ENCODE data around the gene TACC2. TPM values are rescaled to one million over a fixed set of nuclear protein-coding genes. Genes with fewer than 3 reads are reported as not detected.

TACC2 gene
- total RNA-seq, 4 donors from 2014 or later = 31.0 to 52.5 (median 42.2) TPM

DNA sequence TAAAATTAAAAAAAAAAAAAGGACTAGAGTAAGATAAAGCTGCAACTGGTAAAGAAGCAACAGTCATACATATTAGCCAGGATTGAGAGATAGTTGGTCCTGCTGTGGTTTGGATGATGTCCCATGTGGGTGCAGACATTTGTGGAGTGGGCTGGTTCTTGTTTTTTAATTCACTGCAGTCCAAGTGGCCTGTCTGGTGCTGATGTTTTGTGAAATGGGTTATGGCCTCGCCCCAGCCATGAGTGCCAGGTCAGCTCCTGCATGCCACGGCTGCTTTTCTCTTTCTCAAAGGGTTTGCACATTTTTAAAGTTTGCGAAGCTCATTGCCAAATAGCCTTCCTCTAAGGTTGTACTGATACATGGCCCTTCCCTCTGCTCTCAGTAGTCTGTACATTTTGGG, 268.1 kb downstream of the TACC2 start:
- Histone ChIP-seq H3K4me3 (no peak overlapping the region), H3K9me3 (peaks cover 0 to 8% (median 5%) of the 10 kb centered on the region in 4 donors), H3K27me3 (no peaks in the 10 kb centered on the region), H3K27ac (no peak overlapping the region), H3K36me3 (peaks cover 0 to 28% (median 0%) of the 10 kb centered on the region in 3 donors), H3K4me1 (peaks cover 0 to 9% (median 0%) of the 10 kb centered on the region in 4 donors)
- DNase-seq (ENCODE audit: low spot score in 2 of 2) = no peak
- TF ChIP-seq EP300 (IDR thresholded peaks at IDR 0.05) (no peak), POLR2A (IDR thresholded peaks at IDR 0.05) (no peak)
- 67 to 70% methylated on average over 3 of the region's 3 CpGs for WGBS, 2 donors

DNA sequence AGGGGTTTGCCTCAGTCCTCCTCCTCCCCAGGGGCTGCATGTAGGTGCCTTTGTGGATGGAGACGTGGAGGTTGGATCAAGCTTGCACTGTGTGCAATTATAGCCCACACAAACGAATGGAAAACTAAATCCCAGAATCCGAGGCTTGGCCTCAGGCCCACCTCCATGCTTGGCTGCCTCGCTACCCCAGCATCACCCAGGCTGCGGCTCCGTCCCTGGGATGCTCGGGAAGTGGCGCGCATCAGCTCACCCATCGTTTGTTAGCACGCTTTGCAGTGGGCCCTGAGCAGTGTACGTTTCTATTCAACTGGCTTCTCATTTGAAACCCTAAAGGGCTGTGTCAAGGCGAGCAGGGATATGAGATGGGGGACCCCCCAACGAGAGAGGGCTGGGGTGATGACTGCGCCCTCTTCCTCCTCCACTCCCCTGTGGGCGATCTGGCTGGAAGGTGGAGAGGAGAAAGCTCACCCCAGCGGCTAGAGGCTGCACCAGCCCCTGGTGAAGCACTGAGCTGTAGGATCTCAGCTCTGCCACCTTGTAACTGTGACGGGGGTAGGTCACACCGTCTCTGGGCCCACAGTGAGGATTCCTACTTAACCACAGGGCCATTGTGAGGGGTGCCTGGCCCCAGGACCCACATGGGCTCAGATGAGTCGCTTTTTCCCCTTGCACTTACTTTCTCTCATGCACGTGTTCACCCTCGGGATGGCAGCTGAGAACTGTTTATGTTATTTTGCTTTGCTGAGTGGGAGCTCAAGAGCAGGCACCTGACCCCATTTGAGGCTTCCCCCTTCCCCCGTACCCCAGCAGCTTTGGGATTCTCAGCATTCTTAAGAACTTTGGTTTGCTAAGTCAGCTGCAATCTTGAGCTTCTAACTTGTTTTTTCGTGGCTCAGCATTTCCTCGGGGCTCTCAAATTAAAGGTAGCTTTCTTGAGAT, 269.4 kb downstream of the TACC2 start:
- 64 to 65% methylated on average over 23 to 25 of the region's 25 CpGs for WGBS, 2 donors
- Histone ChIP-seq H3K36me3 (peaks cover 0 to 18% (median 0%) of the 10 kb centered on the region in 3 donors), H3K27ac (peak overlapping the region in 1 of 4 donors; percentile 4), H3K4me3 (no peak overlapping the region), H3K4me1 (peaks cover 0 to 9% (median 0%) of the 10 kb centered on the region in 4 donors), H3K27me3 (no peaks in the 10 kb centered on the region), H3K9me3 (peaks cover 0 to 20% (median 7%) of the 10 kb centered on the region in 4 donors)
- DNase-seq (ENCODE audit: low spot score in 2 of 2) = no peak
- TF ChIP-seq POLR2A (IDR thresholded peaks at IDR 0.05) = no peak
- no peak for TF ChIP-seq EP300 (IDR thresholded peaks at IDR 0.05)
- TF ChIP-seq, protein P1, sequence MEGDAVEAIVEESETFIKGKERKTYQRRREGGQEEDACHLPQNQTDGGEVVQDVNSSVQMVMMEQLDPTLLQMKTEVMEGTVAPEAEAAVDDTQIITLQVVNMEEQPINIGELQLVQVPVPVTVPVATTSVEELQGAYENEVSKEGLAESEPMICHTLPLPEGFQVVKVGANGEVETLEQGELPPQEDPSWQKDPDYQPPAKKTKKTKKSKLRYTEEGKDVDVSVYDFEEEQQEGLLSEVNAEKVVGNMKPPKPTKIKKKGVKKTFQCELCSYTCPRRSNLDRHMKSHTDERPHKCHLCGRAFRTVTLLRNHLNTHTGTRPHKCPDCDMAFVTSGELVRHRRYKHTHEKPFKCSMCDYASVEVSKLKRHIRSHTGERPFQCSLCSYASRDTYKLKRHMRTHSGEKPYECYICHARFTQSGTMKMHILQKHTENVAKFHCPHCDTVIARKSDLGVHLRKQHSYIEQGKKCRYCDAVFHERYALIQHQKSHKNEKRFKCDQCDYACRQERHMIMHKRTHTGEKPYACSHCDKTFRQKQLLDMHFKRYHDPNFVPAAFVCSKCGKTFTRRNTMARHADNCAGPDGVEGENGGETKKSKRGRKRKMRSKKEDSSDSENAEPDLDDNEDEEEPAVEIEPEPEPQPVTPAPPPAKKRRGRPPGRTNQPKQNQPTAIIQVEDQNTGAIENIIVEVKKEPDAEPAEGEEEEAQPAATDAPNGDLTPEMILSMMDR (IDR thresholded peaks at IDR 0.05) = no peak

DNA sequence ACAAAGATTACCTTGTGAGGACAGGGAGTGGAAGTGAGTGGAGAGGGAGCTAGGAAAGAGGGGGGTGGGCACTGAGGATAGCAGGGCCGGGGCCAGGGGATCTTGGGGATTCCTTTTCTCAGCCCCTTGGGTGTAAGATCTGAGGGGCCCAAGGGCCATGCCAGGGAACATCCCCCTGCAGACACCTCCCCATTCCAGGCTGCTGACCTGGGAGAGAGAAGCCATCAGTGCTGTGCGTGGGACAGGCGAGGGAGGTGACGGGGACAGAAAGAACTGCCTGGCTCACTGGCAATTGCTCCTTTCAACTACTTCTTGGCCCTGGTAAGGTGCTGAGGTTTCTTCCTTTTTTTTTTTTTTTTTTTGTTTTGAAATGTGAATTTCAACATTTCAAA, 270.1 kb downstream of the TACC2 start:
- Histone ChIP-seq H3K27ac (no peak overlapping the region), H3K9me3 (peaks cover 0 to 25% (median 8%) of the 10 kb centered on the region in 4 donors), H3K27me3 (no peaks in the 10 kb centered on the region), H3K4me3 (no peak overlapping the region), H3K4me1 (peaks cover 0 to 9% (median 0%) of the 10 kb centered on the region in 4 donors), H3K36me3 (peaks cover 0 to 14% (median 0%) of the 10 kb centered on the region in 3 donors)
- DNase-seq (ENCODE audit: low spot score in 2 of 2) = no peak
- TF ChIP-seq EP300 (IDR thresholded peaks at IDR 0.05) (no peak), POLR2A (IDR thresholded peaks at IDR 0.05) (no peak)
- TF ChIP-seq, protein P1 (IDR thresholded peaks at IDR 0.05) = no peak
- 58 to 79% methylated on average over 4 of the region's 4 CpGs for WGBS, 2 donors

DNA sequence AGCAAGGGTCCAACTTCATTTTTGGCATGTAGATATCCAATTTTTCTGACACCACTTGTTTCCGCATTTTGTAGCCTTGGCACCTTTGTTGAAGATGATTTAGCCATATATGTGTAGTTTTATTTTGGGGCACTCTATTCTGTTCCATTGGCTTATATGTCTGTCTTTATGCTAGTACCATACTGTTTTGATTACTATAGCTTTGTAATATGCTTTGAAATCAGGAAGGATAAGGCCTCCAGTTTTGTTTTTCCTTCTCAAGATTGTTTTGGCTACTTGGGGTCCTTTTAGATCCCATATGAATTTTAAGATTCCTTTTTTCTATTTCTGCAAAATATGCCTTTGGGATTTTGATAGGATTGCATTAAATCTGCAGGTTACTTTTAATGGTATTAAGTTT, 272.6 kb downstream of the TACC2 start:
- no peak for DNase-seq (ENCODE audit: low spot score in 2 of 2)
- Histone ChIP-seq H3K9me3 (peaks cover 0 to 25% (median 8%) of the 10 kb centered on the region in 4 donors), H3K4me3 (no peak overlapping the region), H3K4me1 (peaks cover 0 to 9% (median 0%) of the 10 kb centered on the region in 4 donors), H3K27ac (no peak overlapping the region), H3K36me3 (peaks cover 0 to 8% (median 0%) of the 10 kb centered on the region in 3 donors), H3K27me3 (no peaks in the 10 kb centered on the region)
- TF ChIP-seq, protein P1 (IDR thresholded peaks at IDR 0.05) = no peak
- TF ChIP-seq EP300 (IDR thresholded peaks at IDR 0.05) (no peak), POLR2A (IDR thresholded peaks at IDR 0.05) (no peak)
- 70 to 98% methylated on average over 1 of the region's 1 CpG for WGBS, 2 donors

DNA sequence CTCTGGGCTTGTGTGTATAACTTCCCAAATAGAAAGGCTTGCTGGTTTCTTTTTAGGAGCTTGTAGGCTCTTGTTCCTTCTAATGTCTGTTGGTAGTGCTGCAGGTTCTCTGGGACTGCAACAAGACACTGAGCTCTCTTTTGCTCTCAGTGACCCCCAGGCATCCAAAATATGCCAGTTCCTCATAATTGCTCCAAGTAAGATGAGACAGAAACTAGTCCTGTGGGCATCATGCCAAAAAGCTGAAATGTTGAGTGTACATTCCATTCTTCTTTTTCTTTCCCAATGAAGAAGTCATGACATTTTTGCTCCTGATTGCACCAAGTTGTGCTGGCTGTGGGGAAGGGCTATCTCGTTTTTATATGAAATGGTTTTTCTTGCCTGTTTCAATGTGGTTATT, 275.0 kb downstream of the TACC2 start:
- no peak overlapping the region for H3K27ac ChIP-seq
- peaks cover 0 to 25% (median 8%) of the 10 kb centered on the region in 4 donors for H3K9me3 ChIP-seq
- DNase-seq (ENCODE audit: low spot score in 2 of 2) = no peak
- H3K36me3 ChIP-seq = no peaks in the 10 kb centered on the region
- no peak overlapping the region for H3K4me3 ChIP-seq
- H3K4me1 ChIP-seq = peaks cover 0 to 6% (median 0%) of the 10 kb centered on the region in 4 donors
- TF ChIP-seq POLR2A (IDR thresholded peaks at IDR 0.05) = no peak
- TF ChIP-seq, protein P1 (IDR thresholded peaks at IDR 0.05) = no peak
- WGBS, 2 donors = 19 to 27% methylated on average over 1 of the region's 1 CpG
- H3K27me3 ChIP-seq = no peaks in the 10 kb centered on the region

All from tibial nerve (tissue), 4 donors.